Measurements from ENCODE around the gene ERP44. TPM values are rescaled to one million over a fixed set of nuclear protein-coding genes. Genes with fewer than 3 reads are reported as not detected.

The ERP44 gene
- polyA plus RNA-seq, 1 of the 3 experiments (the other 2 are of a cell fraction) = 10.0 TPM

GRCh38 chr9:99936947-99937587, 161.7 kb downstream of the ERP44 start:
- CTCF ChIA-PET = interaction anchor here (0.7 to 1.2 kb wide), 4 partner anchors 11 to 108 kb away, joined by 3 read pairs; no protein-coding TSS in a partner anchor
- WGBS (ENCODE audit: low lambda C conversion rate) = 94% methylated on average over 4 of the region's 4 CpGs

GRCh38 chr9:99931155-99931840, 167.5 kb downstream of the ERP44 start:
- WGBS (ENCODE audit: low lambda C conversion rate) = 92% methylated on average over 6 of the region's 6 CpGs
- no peak overlapping the region for H3K4me2 ChIP-seq
- no peak overlapping the region for H2AFZ ChIP-seq (ENCODE audit: low read depth)
- H3F3A ChIP-seq (replicated peaks; ENCODE audit: insufficient read depth) = peaks cover 5% of the 10 kb centered on the region
- CTCF ChIA-PET = interaction anchor here (0.7 to 1.2 kb wide), 2 partner anchors 70 to 102 kb away, joined by 3 read pairs; no protein-coding TSS in a partner anchor
- H3K9me3 ChIP-seq = no peaks in the 10 kb centered on the region
- H3K27ac ChIP-seq (ENCODE audit: low read depth in 2 of 2, low read length in 1 of 2) = no peak overlapping the region
- POLR2A ChIA-PET = no interaction called here
- no peaks in the 10 kb centered on the region for H3K27me3 ChIP-seq (ENCODE audit: insufficient read depth)
- no peak for DNase-seq
- H4K20me1 ChIP-seq (ENCODE audit: insufficient read depth) = no peaks in the 10 kb centered on the region
- no peak overlapping the region for H3K9ac ChIP-seq
- peaks cover 19 to 49% of the 10 kb centered on the region in 2 experiments for H3K36me3 ChIP-seq (replicated peaks in 1 of 2; ENCODE audit: control insufficient read depth in 1 of 2, insufficient read depth in 2 of 2, low read length in 1 of 2)
- H3K4me1 ChIP-seq (ENCODE audit: control insufficient read depth in 1 of 2, insufficient read depth in 2 of 2, low read depth in 1 of 2, low read length in 1 of 2) = no peaks in the 10 kb centered on the region
- H3K9me2 ChIP-seq = no peaks in the 10 kb centered on the region
- H3K79me2 ChIP-seq (ENCODE audit: insufficient read depth) = peaks cover 4% of the 10 kb centered on the region; the same call in 1 of the 2 replicates
- TF ChIP-seq, protein P1, sequence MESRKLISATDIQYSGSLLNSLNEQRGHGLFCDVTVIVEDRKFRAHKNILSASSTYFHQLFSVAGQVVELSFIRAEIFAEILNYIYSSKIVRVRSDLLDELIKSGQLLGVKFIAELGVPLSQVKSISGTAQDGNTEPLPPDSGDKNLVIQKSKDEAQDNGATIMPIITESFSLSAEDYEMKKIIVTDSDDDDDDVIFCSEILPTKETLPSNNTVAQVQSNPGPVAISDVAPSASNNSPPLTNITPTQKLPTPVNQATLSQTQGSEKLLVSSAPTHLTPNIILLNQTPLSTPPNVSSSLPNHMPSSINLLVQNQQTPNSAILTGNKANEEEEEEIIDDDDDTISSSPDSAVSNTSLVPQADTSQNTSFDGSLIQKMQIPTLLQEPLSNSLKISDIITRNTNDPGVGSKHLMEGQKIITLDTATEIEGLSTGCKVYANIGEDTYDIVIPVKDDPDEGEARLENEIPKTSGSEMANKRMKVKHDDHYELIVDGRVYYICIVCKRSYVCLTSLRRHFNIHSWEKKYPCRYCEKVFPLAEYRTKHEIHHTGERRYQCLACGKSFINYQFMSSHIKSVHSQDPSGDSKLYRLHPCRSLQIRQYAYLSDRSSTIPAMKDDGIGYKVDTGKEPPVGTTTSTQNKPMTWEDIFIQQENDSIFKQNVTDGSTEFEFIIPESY (IDR thresholded peaks at IDR 0.05; ENCODE audit: borderline replicate concordance, low read depth) = no peak
- TF ChIP-seq, protein P2, sequence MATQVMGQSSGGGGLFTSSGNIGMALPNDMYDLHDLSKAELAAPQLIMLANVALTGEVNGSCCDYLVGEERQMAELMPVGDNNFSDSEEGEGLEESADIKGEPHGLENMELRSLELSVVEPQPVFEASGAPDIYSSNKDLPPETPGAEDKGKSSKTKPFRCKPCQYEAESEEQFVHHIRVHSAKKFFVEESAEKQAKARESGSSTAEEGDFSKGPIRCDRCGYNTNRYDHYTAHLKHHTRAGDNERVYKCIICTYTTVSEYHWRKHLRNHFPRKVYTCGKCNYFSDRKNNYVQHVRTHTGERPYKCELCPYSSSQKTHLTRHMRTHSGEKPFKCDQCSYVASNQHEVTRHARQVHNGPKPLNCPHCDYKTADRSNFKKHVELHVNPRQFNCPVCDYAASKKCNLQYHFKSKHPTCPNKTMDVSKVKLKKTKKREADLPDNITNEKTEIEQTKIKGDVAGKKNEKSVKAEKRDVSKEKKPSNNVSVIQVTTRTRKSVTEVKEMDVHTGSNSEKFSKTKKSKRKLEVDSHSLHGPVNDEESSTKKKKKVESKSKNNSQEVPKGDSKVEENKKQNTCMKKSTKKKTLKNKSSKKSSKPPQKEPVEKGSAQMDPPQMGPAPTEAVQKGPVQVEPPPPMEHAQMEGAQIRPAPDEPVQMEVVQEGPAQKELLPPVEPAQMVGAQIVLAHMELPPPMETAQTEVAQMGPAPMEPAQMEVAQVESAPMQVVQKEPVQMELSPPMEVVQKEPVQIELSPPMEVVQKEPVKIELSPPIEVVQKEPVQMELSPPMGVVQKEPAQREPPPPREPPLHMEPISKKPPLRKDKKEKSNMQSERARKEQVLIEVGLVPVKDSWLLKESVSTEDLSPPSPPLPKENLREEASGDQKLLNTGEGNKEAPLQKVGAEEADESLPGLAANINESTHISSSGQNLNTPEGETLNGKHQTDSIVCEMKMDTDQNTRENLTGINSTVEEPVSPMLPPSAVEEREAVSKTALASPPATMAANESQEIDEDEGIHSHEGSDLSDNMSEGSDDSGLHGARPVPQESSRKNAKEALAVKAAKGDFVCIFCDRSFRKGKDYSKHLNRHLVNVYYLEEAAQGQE (IDR thresholded peaks at IDR 0.05; ENCODE audit: low read depth, low read length) = no peak
- no peak for TF ChIP-seq RAD21 (IDR thresholded peaks at IDR 0.05; ENCODE audit: low read length)
- TF ChIP-seq GABPA (IDR thresholded peaks at IDR 0.05; ENCODE audit: low read depth) = no peak
- no peak for TF ChIP-seq MAX (IDR thresholded peaks at IDR 0.05; ENCODE audit: low read depth)
- TF ChIP-seq ELF1 (IDR thresholded peaks at IDR 0.05) = no peak
- no peak for TF ChIP-seq GATA2 (CRISPR knock-in tag; IDR thresholded peaks at IDR 0.05)
- TF ChIP-seq JUND (IDR thresholded peaks at IDR 0.05) = no peak
- TF ChIP-seq CHD2 (IDR thresholded peaks at IDR 0.05; ENCODE audit: low read length, partially characterized antibody) = no peak
- no peak for TF ChIP-seq TCF12 (IDR thresholded peaks at IDR 0.05)
- TF ChIP-seq TAF1 (IDR thresholded peaks at IDR 0.05; ENCODE audit: borderline replicate concordance, low read depth, low read length) = no peak
- TF ChIP-seq USF2 (IDR thresholded peaks at IDR 0.05; ENCODE audit: borderline replicate concordance, low read depth, low read length) = no peak
- no peak for TF ChIP-seq SIN3A (IDR thresholded peaks at IDR 0.05; ENCODE audit: borderline replicate concordance, low read depth, low read length)
- no peak for TF ChIP-seq MEF2A (IDR thresholded peaks at IDR 0.05; ENCODE audit: borderline replicate concordance, low read depth)
- TF ChIP-seq EP300 (IDR thresholded peaks at IDR 0.05; ENCODE audit: borderline replicate concordance in 1 of 2, low read depth in 1 of 2, low read length in 1 of 2) = no peak
- TF ChIP-seq, protein P3, sequence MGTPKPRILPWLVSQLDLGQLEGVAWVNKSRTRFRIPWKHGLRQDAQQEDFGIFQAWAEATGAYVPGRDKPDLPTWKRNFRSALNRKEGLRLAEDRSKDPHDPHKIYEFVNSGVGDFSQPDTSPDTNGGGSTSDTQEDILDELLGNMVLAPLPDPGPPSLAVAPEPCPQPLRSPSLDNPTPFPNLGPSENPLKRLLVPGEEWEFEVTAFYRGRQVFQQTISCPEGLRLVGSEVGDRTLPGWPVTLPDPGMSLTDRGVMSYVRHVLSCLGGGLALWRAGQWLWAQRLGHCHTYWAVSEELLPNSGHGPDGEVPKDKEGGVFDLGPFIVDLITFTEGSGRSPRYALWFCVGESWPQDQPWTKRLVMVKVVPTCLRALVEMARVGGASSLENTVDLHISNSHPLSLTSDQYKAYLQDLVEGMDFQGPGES (IDR thresholded peaks at IDR 0.05; ENCODE audit: low read depth, low read length) = no peak
- TF ChIP-seq NFIC (IDR thresholded peaks at IDR 0.05; ENCODE audit: borderline replicate concordance) = no peak
- no peak overlapping the region for H3K4me3 ChIP-seq (ENCODE audit: low read depth in 2 of 2, low read length in 1 of 2)

More at GRCh38 chr9:99936947-99937587, 161.7 kb downstream of the ERP44 start:
- H3F3A ChIP-seq (replicated peaks; ENCODE audit: insufficient read depth) = no peaks in the 10 kb centered on the region
- no peaks in the 10 kb centered on the region for H4K20me1 ChIP-seq (ENCODE audit: insufficient read depth)
- H3K36me3 ChIP-seq (replicated peaks in 1 of 2; ENCODE audit: control insufficient read depth in 1 of 2, insufficient read depth in 2 of 2, low read length in 1 of 2) = peaks cover 7 to 34% of the 10 kb centered on the region in 2 experiments
- peaks cover 9% of the 10 kb centered on the region; the same call in 1 of the 2 replicates for H3K9me3 ChIP-seq
- TF ChIP-seq RAD21 (IDR thresholded peaks at IDR 0.05; ENCODE audit: low read length) = no peak
- DNase-seq = no peak
- H2AFZ ChIP-seq (ENCODE audit: low read depth) = no peak overlapping the region
- POLR2A ChIA-PET = no interaction called here
- no peak overlapping the region for H3K4me3 ChIP-seq (ENCODE audit: low read depth in 2 of 2, low read length in 1 of 2)
- no peak overlapping the region for H3K4me2 ChIP-seq
- H3K27me3 ChIP-seq (ENCODE audit: insufficient read depth) = no peaks in the 10 kb centered on the region
- no peak overlapping the region for H3K9ac ChIP-seq
- H3K9me2 ChIP-seq = no peaks in the 10 kb centered on the region
- no peaks in the 10 kb centered on the region for H3K79me2 ChIP-seq (ENCODE audit: insufficient read depth)
- no peaks in the 10 kb centered on the region for H3K4me1 ChIP-seq (ENCODE audit: control insufficient read depth in 1 of 2, insufficient read depth in 2 of 2, low read depth in 1 of 2, low read length in 1 of 2)
- H3K27ac ChIP-seq (ENCODE audit: low read depth in 2 of 2, low read length in 1 of 2) = no peak overlapping the region

Data from SK-N-SH (cell line).